Vagina (tissue), 2 donors: ENCODE measurements around the gene CCDC82. TPM values are rescaled to one million over a fixed set of nuclear protein-coding genes. Genes with fewer than 3 reads are reported as not detected.

Experiments used
- DNase-seq, 2 donors: peaks; one replicate each; pipeline ENCODE4 v3.0.0-alpha.2; 2017; ENCODE audit errors: extremely low spot score in 2 of 2
- H3K27ac ChIP-seq: fragments of 200-600 bp; sonication (generic); one replicate; pipeline ENCODE4 v1.5.1; 2019
- H3K27me3 ChIP-seq: fragments of 200-600 bp; sonication (generic); one replicate; pipeline ENCODE4 v1.5.1; 2019
- H3K36me3 ChIP-seq, 2 donors: fragments of 200-600 bp; sonication (generic); one replicate each; pipeline ENCODE4 v1.5.1; 2017 to 2019
- H3K4me1 ChIP-seq: fragments of 200-600 bp; sonication (generic); one replicate; pipeline ENCODE4 v1.5.1; 2019
- H3K4me3 ChIP-seq, 2 donors: fragments of 200-600 bp; sonication (generic); 1 replicate in 1 of 2; 2 replicates in 1 of 2; pipeline ENCODE4 v1.5.1; 2016 to 2019
- H3K9me3 ChIP-seq: fragments of 200-600 bp; sonication (generic); one replicate; pipeline ENCODE4 v1.5.1; 2019
- POLR2A ChIP-seq, 2 donors: fragments of 450-650 bp; IDR thresholded peaks; one replicate each; pipeline ENCODE4 v1.6.1; 2017; ENCODE audit warnings: antibody characterized with exemption in 2 of 2, mild to moderate bottlenecking in 2 of 2, moderate library complexity in 2 of 2
- POLR2AphosphoS5 ChIP-seq, 2 donors: sonication (generic); formaldehyde crosslinking; IDR thresholded peaks; one replicate each; pipeline ENCODE4 v1.9.0; 2017; ENCODE audit warnings: antibody characterized with exemption in 2 of 2, mild to moderate bottlenecking in 2 of 2, low read depth in 1 of 2; ENCODE audit not compliant: insufficient read depth in 1 of 2
- intact Hi-C: fragments of 100-400 bp; cut with DNase I; formaldehyde crosslinking; loops from one replicate; pipeline ENCODE4 v1.15.1; 2023
- total RNA-seq: library from RNA; depleted of rRNA; stranded (reverse); fragments of >200 nt; gene quantifications from one replicate; pipeline ENCODE4 v1.2.3, GENCODE V29; 2016
- TF ChIP-seq, protein P1 (sequence below), 3 experiments: fragments of 450-650 bp in 2 of 3; fragments of 200-600 bp in 1 of 3; sonication (generic) in 1 of 3; IDR thresholded peaks; one replicate each; pipeline ENCODE4 v1.5.1; 2017 to 2019; ENCODE audit warnings: antibody characterized with exemption in 3 of 3, mild to moderate bottlenecking in 2 of 3, moderate library complexity in 2 of 3

Gene CCDC82
- total RNA-seq, 1 donor from 2014 or later: 29.5 TPM

DNA sequence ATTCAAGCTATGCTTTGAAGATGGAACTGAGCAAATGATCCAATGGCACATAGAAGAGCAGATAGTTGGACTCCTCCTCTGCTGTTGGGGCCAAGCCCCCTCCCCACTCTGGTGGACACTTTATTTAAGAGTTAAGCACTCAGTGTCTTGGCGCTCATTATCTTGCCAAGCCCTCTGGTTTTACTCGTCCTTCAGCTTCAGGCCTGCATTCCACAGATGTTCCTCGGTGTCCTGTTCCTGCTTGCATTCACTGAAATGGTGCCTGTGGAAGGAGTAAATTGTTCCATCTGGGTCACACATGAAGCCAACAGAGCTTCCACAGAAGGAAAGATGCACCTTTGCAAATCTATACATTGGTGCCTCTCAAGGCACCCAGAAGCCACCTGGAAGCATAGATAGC lies 72.8 kb downstream of the CCDC82 start:
- H3K36me3 ChIP-seq: no peaks in the 10 kb centered on the region
- no peak overlapping the region for H3K4me3 ChIP-seq
- no peaks in the 10 kb centered on the region for H3K27me3 ChIP-seq
- TF ChIP-seq, protein P1, sequence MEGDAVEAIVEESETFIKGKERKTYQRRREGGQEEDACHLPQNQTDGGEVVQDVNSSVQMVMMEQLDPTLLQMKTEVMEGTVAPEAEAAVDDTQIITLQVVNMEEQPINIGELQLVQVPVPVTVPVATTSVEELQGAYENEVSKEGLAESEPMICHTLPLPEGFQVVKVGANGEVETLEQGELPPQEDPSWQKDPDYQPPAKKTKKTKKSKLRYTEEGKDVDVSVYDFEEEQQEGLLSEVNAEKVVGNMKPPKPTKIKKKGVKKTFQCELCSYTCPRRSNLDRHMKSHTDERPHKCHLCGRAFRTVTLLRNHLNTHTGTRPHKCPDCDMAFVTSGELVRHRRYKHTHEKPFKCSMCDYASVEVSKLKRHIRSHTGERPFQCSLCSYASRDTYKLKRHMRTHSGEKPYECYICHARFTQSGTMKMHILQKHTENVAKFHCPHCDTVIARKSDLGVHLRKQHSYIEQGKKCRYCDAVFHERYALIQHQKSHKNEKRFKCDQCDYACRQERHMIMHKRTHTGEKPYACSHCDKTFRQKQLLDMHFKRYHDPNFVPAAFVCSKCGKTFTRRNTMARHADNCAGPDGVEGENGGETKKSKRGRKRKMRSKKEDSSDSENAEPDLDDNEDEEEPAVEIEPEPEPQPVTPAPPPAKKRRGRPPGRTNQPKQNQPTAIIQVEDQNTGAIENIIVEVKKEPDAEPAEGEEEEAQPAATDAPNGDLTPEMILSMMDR (IDR thresholded peaks at IDR 0.05): no peak
- TF ChIP-seq POLR2AphosphoS5 (IDR thresholded peaks at IDR 0.05; ENCODE audit: insufficient read depth in 1 of 2, low read depth in 1 of 2) (no peak), POLR2A (IDR thresholded peaks at IDR 0.05) (no peak)
- intact Hi-C loops: no loop called here
- H3K4me1 ChIP-seq: peaks cover 87% of the 10 kb centered on the region
- no peak overlapping the region for H3K27ac ChIP-seq
- no peaks in the 10 kb centered on the region for H3K9me3 ChIP-seq
- no peak for DNase-seq

DNA sequence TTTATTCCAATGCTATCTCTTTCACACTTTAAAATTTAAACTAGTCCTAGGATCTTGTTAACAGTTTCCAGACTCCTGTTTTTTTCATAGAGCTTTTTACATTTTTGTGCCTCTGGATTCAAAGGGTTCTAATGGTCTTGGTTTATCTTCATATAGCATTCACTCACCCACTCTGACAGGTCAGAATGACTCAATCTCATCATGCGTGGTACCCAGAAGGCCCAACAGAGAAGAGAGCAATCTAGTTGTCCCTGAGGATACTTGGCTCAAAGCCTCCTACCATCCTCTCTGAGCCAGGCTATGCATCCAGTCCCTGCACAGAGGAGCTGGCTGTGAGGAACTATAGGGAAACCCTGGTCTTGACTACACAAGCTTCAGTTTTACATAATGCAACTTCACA lies 74.2 kb downstream of the CCDC82 start:
- DNase-seq: no peak
- Histone ChIP-seq H3K4me3 (no peak overlapping the region), H3K9me3 (no peaks in the 10 kb centered on the region), H3K27me3 (no peaks in the 10 kb centered on the region), H3K4me1 (peaks cover 87% of the 10 kb centered on the region), H3K27ac (no peak overlapping the region), H3K36me3 (no peaks in the 10 kb centered on the region)
- intact Hi-C loops: no loop called here
- TF ChIP-seq, protein P1 (IDR thresholded peaks at IDR 0.05): no peak
- TF ChIP-seq POLR2AphosphoS5 (IDR thresholded peaks at IDR 0.05; ENCODE audit: insufficient read depth in 1 of 2, low read depth in 1 of 2) (no peak), POLR2A (IDR thresholded peaks at IDR 0.05) (no peak)

DNA sequence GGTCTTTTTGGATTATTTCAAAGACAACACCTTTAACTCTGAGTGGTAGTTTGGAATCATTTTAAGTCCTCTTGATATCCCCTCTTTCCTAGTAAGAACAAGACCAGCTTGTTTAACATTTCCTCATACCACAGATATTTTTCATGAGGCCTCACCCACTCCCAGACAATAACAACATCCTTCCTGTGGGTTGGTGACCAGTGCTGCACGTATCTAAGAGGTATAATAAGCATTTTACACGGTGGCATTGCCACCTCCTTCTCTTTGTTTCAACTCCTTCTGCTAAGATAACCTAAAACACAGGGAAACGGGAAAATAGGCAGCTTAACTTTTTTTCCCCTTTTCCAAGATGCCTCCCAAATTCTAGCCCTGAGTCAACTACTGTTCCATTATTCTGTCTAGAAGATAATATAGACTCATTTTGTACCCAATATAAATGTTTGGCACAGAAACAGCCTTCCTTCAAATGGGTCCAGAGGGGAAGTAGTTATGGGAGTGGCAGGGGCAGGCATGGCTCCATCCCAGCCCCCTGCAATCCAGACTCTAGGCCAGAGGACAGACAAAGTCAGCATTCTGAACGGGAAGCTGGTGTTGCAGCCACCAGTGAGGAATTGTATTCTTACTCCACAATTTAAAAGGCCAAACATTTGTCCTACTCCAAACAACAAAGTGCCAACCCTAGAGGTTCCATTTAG lies 75.2 kb downstream of the CCDC82 start:
- DNase-seq: no peak
- no peaks in the 10 kb centered on the region for H3K36me3 ChIP-seq
- H3K9me3 ChIP-seq: no peaks in the 10 kb centered on the region
- H3K4me3 ChIP-seq: no peak overlapping the region
- H3K27ac ChIP-seq: peak overlapping the region; percentile 64
- peaks cover 87% of the 10 kb centered on the region for H3K4me1 ChIP-seq
- TF ChIP-seq POLR2A (IDR thresholded peaks at IDR 0.05) (no peak), POLR2AphosphoS5 (IDR thresholded peaks at IDR 0.05; ENCODE audit: insufficient read depth in 1 of 2, low read depth in 1 of 2) (no peak)
- TF ChIP-seq, protein P1 (IDR thresholded peaks at IDR 0.05): no peak
- intact Hi-C loops: no loop called here
- no peaks in the 10 kb centered on the region for H3K27me3 ChIP-seq

DNA sequence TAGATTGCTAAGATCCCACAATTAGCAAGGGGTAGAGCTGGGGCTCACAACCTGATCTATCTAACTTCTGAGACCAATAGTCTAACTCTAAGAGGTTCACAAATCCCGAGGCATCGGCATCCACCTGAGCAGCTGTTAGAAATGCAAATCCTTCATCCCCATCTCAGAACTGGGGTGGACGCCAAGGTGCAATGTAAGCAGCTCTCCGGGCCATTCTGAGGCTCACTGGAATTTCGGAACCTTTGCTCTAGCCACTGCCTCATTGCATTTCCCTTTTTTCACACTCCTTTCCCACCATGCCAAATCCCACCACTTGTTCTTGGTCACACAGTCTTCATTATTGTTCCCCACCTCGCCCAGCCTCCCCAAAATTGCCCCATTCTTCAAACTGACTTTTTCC lies 76.5 kb downstream of the CCDC82 start:
- no peak for TF ChIP-seq POLR2A (IDR thresholded peaks at IDR 0.05)
- TF ChIP-seq, protein P1 (IDR thresholded peaks at IDR 0.05): no peak
- no peak for TF ChIP-seq POLR2AphosphoS5 (IDR thresholded peaks at IDR 0.05; ENCODE audit: insufficient read depth in 1 of 2, low read depth in 1 of 2)
- DNase-seq: no peak
- Histone ChIP-seq H3K27me3 (no peaks in the 10 kb centered on the region), H3K9me3 (no peaks in the 10 kb centered on the region), H3K4me3 (no peak overlapping the region), H3K36me3 (no peaks in the 10 kb centered on the region), H3K4me1 (peaks cover 88% of the 10 kb centered on the region), H3K27ac (no peak overlapping the region)
- intact Hi-C loops: no loop called here

DNA sequence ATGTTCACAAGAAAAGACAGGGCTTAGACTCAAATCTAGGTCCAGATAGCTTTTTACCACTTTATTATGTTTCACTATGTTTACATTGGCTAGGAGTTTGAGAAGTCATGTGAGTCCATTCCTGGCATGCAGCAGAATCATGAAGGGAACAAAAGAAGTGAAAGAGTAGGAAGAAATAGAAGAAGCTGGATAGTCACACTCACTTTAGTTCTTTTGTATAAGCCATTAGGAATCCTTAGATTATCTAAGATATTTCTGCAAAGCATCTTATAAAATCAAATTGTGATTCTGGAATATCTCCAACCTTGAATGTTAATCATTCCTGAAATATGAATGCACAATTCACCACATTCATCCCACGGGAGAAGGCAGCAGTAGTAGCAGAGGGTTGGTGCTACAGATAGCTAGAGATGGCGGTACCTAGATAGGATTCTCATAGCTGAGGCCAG lies 78.6 kb downstream of the CCDC82 start:
- intact Hi-C loops: no loop called here
- Histone ChIP-seq H3K36me3 (no peaks in the 10 kb centered on the region), H3K27me3 (no peaks in the 10 kb centered on the region), H3K27ac (peak overlapping the region; percentile 53), H3K4me1 (peaks cover 86% of the 10 kb centered on the region), H3K4me3 (no peak overlapping the region), H3K9me3 (no peaks in the 10 kb centered on the region)
- TF ChIP-seq, protein P1 (IDR thresholded peaks at IDR 0.05): no peak
- TF ChIP-seq POLR2AphosphoS5 (IDR thresholded peaks at IDR 0.05; ENCODE audit: insufficient read depth in 1 of 2, low read depth in 1 of 2) (peak in 1 of 2 donors; percentile 71), POLR2A (IDR thresholded peaks at IDR 0.05) (no peak)
- DNase-seq: no peak
